GM12878 (cell line): ENCODE results near the gene KIAA0319L. TPM values are rescaled to one million over a fixed set of nuclear protein-coding genes. Genes with fewer than 3 reads are reported as not detected.

Experiments
- ATAC-seq: fragments of 200-7000 bp; cut with Tn5 transposase; 3 replicates; pipeline ENCODE4 v1.9.1; 2020; ENCODE audit warnings: mild to moderate bottlenecking, moderate library complexity
- BruUV-seq: library from RNA; stranded (reverse); fragments of 400-500 nt; replicated peaks from 2 replicates; lab custom pipeline; 2021; lab: Mats Ljungman, UMichigan
- CTCF ChIA-PET: fragments of 300-600 bp; sonication (Branson Sonifier 250); formaldehyde crosslinking; extraction: SDS; loops from one replicate; lab custom pipeline; 2021; ENCODE audit warnings: inconsistent platforms; lab: Yijun Ruan, JAX
- POLR2A ChIA-PET: fragments of 350-600 bp; formaldehyde crosslinking; extraction: SDS; loops from one replicate; lab custom pipeline; 2021; ENCODE audit warnings: inconsistent platforms; lab: Charles Lee
- RAD21 ChIA-PET: fragments of 300-600 bp; sonication (Branson Sonifier 250); formaldehyde crosslinking; loops from one replicate; lab custom pipeline; 2023; ENCODE audit warnings: antibody characterized with exemption; ENCODE audit not compliant: unreplicated experiment; lab: Charles Lee
- SMC1A ChIA-PET: fragments of 300-600 bp; sonication (Branson Sonifier 250); formaldehyde crosslinking; loops from one replicate; lab custom pipeline; 2023; ENCODE audit not compliant: unreplicated experiment, uncharacterized antibody; lab: Charles Lee
- DNase-seq: peaks from one replicate; pipeline ENCODE4 v3.0.0-alpha.2; 2011; ENCODE audit warnings: low read depth, low spot score
- FAIRE-seq: peaks from 3 replicates; lab custom pipeline; 2011; peaks lifted over from hg19 to GRCh38; lab: Jason Lieb, UNC
- H2AFZ ChIP-seq: 2 replicates; pipeline ENCODE4 v1.6.0; 2011; ENCODE audit warnings: low read depth, low read length, control low read depth; ENCODE audit not compliant: control insufficient read depth
- H3K27ac ChIP-seq: 2 replicates; pipeline ENCODE4 v1.5.1; 2011; ENCODE audit warnings: control low read depth; ENCODE audit not compliant: control insufficient read depth, insufficient read depth
- H3K27me3 ChIP-seq, 2 experiments: replicated peaks in 1 of 2; 2 replicates each; pipeline versions ENCODE4 v1.6.0 to v1.6.1; 2011; ENCODE audit warnings: low read length in 1 of 2; ENCODE audit not compliant: control insufficient read depth in 2 of 2, insufficient read depth in 2 of 2
- H3K36me3 ChIP-seq, 2 experiments: 2 replicates each; pipeline ENCODE4 v1.5.1; 2011; ENCODE audit warnings: low read length in 1 of 2; ENCODE audit not compliant: control insufficient read depth in 2 of 2, insufficient read depth in 2 of 2
- H3K4me1 ChIP-seq: 2 replicates; pipeline ENCODE4 v1.6.1; 2011; ENCODE audit warnings: mild to moderate bottlenecking, low read length, moderate library complexity, mixed read lengths; ENCODE audit not compliant: control insufficient read depth, insufficient read depth
- H3K4me2 ChIP-seq: 2 replicates; pipeline ENCODE4 v1.6.0; 2011; ENCODE audit warnings: control low read depth; ENCODE audit not compliant: control insufficient read depth, insufficient read depth
- H3K4me3 ChIP-seq: fragments of 200-600 bp; sonication (generic); 2 replicates; pipeline ENCODE4 v1.5.1; 2016
- H3K79me2 ChIP-seq: 2 replicates; pipeline ENCODE4 v1.6.0; 2011; ENCODE audit warnings: low read length; ENCODE audit not compliant: control insufficient read depth, insufficient read depth
- H3K9ac ChIP-seq: 2 replicates; pipeline ENCODE4 v1.8.0; 2011; ENCODE audit warnings: low read length, control low read depth, mixed read lengths; ENCODE audit not compliant: control insufficient read depth, insufficient read depth
- H3K9me3 ChIP-seq: replicated peaks from 3 replicates; pipeline ENCODE4 v1.5.1; 2011; ENCODE audit warnings: mild to moderate bottlenecking, low read length; ENCODE audit not compliant: control insufficient read depth, insufficient read depth
- H4K20me1 ChIP-seq: 2 replicates; pipeline ENCODE4 v1.6.0; 2011; ENCODE audit not compliant: control insufficient read depth, insufficient read depth
- BHLHE40 ChIP-seq, 2 experiments: fragments of 450-650 bp in 1 of 2; IDR thresholded peaks; 2 replicates each; pipeline ENCODE4 v1.6.1; 2011 to 2017; ENCODE audit warnings: low read depth in 2 of 2, borderline replicate concordance in 1 of 2, improper control_type of control experiment in 1 of 2, low read length in 1 of 2, mild to moderate bottlenecking in 1 of 2
- CHD2 ChIP-seq: IDR thresholded peaks from 2 replicates; pipeline ENCODE4 v1.6.1; 2011; ENCODE audit warnings: low read depth, low read length, improper control_type of control experiment, borderline replicate concordance
- DPF2 ChIP-seq: fragments of 450-650 bp; IDR thresholded peaks from 2 replicates; pipeline ENCODE4 v1.6.1; 2017; ENCODE audit warnings: mild to moderate bottlenecking
- EZH2 ChIP-seq: IDR thresholded peaks from 2 replicates; pipeline ENCODE4 v1.6.1; 2012; ENCODE audit warnings: low read depth, mild to moderate bottlenecking, control low read depth, inconsistent platforms, low read length, borderline replicate concordance; ENCODE audit not compliant: control insufficient read depth
- FOXM1 ChIP-seq: IDR thresholded peaks from 2 replicates; pipeline ENCODE4 v1.6.1; 2012; ENCODE audit warnings: low read depth, mild to moderate bottlenecking, inconsistent platforms, low read length, moderate library complexity
- JUNB ChIP-seq: IDR thresholded peaks from 2 replicates; pipeline ENCODE4 v1.6.1; 2016; ENCODE audit warnings: antibody characterized with exemption, mild to moderate bottlenecking
- KLF5 ChIP-seq: fragments of 450-650 bp; IDR thresholded peaks from 2 replicates; pipeline ENCODE4 v1.6.1; 2014; ENCODE audit warnings: mild to moderate bottlenecking; ENCODE audit not compliant: partially characterized antibody
- NFYB ChIP-seq: IDR thresholded peaks from 2 replicates; pipeline ENCODE4 v1.6.1; 2011; ENCODE audit warnings: low read depth, mild to moderate bottlenecking, low read length, improper control_type of control experiment, moderate library complexity; ENCODE audit not compliant: insufficient read depth
- PAX5 ChIP-seq: IDR thresholded peaks from 2 replicates; pipeline ENCODE4 v1.6.1; 2011; ENCODE audit warnings: low read depth, low read length, borderline replicate concordance
- SPI1 ChIP-seq: IDR thresholded peaks from 2 replicates; pipeline ENCODE4 v1.6.1; 2011; ENCODE audit warnings: low read depth, mild to moderate bottlenecking, low read length, moderate library complexity, borderline replicate concordance; ENCODE audit not compliant: insufficient read depth
- ZNF274 ChIP-seq: IDR thresholded peaks from one replicate; pipeline ENCODE4 v1.8.0; 2011; ENCODE audit not compliant: insufficient read length, insufficient read depth
- WGBS: methylation state at CpG from one replicate; pipeline ENCODE4 v1.1.6; 2016; ENCODE audit warnings: low lambda C conversion rate; ENCODE audit not compliant: insufficient replicate concordance, insufficient coverage; ENCODE audit errors: missing lambda C conversion rate; 5-methylcytosine and 5-hydroxymethylcytosine counted together
- in situ Hi-C: fragments of 300-500 bp; cut with MboI; formaldehyde crosslinking; loops from 9 replicates; pipeline ENCODE4 v1.14.3; 2018; ENCODE audit warnings: mixed read lengths
- intact Hi-C: fragments of 100-400 bp; cut with micrococcal nuclease; formaldehyde crosslinking; loops from one replicate; pipeline ENCODE4 v1.14.2; 2022; ENCODE audit not compliant: unreplicated experiment
- polyA plus RNA-seq, 11 experiments: library from polyadenylated mRNA; depleted of rRNA in 4 of 11; unstranded in 6 of 11; stranded (reverse) in 5 of 11; fragments of >200 nt; fragmentation: Nextera tagmentation in 4 of 11; fragmentation: Illumina TruSeq in 1 of 11; extraction: Ambion mirVana in 4 of 11; extraction: Trizol in 1 of 11; gene quantifications; 1 replicate in 1 of 11; 2 replicates in 10 of 11; pipeline versions ENCODE4 v1.2.1 to v1.2.3, GENCODE V29; 2011 to 2016; ENCODE audit warnings: inconsistent platforms in 2 of 11, missing spikeins in 2 of 11, low read depth in 1 of 11
- total RNA-seq, 4 experiments: library from RNA; depleted of rRNA in 3 of 4; stranded (reverse); fragments of >200 nt in 3 of 4; fragmentation: Illumina TruSeq in 1 of 4; extraction: Trizol in 1 of 4; gene quantifications; 2 replicates each; pipeline versions ENCODE4 v1.2.1 to v1.2.3, GENCODE V29; 2013 to 2021
- TF ChIP-seq, protein P1 (sequence below): fragments of 150-350 bp; IDR thresholded peaks from 2 replicates; pipeline ENCODE4 v1.6.1; 2016; ENCODE audit warnings: low read depth, low read length
- TF ChIP-seq, protein P2 (sequence below): fragments of 450-650 bp; IDR thresholded peaks from 2 replicates; pipeline ENCODE4 v1.6.1; 2014; ENCODE audit warnings: mild to moderate bottlenecking

Gene KIAA0319L
- total and polyA plus RNA-seq, 10 of the 15 experiments (the other 5 are each of a cell fraction or from before 2014, with no cell fraction given): 2.6 to 57.8 (median 25.4) TPM

DNA sequence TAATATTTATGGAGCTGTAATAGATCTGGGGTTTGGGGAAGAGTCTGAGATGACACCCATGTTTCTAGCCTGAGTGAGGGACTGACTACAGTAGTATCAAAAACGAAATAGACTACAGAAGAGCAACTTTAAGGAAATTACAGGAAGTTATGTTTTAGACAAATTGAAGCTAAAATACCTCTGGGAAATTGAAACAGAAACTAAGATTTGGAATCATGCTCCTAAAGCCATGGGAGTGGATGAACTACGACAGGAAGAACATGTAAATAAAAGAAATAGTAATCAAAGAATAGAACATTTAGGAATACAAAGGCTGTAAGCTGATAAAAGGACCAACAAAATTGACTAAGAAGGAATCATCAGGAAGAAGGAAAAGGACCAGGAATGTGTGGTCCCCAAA lies 68.9 kb downstream of the KIAA0319L start (continued):
- TF ChIP-seq, protein P1, sequence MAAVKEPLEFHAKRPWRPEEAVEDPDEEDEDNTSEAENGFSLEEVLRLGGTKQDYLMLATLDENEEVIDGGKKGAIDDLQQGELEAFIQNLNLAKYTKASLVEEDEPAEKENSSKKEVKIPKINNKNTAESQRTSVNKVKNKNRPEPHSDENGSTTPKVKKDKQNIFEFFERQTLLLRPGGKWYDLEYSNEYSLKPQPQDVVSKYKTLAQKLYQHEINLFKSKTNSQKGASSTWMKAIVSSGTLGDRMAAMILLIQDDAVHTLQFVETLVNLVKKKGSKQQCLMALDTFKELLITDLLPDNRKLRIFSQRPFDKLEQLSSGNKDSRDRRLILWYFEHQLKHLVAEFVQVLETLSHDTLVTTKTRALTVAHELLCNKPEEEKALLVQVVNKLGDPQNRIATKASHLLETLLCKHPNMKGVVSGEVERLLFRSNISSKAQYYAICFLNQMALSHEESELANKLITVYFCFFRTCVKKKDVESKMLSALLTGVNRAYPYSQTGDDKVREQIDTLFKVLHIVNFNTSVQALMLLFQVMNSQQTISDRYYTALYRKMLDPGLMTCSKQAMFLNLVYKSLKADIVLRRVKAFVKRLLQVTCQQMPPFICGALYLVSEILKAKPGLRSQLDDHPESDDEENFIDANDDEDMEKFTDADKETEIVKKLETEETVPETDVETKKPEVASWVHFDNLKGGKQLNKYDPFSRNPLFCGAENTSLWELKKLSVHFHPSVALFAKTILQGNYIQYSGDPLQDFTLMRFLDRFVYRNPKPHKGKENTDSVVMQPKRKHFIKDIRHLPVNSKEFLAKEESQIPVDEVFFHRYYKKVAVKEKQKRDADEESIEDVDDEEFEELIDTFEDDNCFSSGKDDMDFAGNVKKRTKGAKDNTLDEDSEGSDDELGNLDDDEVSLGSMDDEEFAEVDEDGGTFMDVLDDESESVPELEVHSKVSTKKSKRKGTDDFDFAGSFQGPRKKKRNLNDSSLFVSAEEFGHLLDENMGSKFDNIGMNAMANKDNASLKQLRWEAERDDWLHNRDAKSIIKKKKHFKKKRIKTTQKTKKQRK: no peak
- TF ChIP-seq, all 136 proteins: peak for 0

DNA sequence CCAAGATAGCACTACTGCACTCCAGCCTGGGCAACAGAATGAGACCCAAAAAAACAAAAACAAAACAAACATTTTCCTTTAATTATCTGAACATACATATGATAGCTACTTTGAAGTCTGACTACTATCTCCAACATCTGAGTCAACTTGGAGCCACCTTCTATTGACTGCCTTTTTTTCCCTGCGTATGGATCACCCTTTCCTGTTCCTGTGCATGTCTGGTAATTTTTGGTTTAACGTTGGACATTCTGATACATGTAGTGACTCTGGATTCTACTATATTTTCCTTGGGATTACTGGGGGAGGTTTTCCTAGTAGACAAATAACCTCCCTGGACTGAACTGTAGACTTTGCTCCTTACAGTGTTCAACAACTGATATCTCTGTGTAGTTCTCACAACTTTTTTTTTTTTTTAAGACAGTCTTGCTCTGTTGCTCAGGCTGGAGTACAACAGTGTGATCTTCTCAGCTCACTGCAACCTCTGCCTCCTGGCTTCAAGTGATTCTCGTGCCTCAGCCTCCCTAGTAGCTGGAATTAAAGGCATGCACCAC lies 70.3 kb downstream of the KIAA0319L start:
- no peak for FAIRE-seq
- BruUV-seq: no TSS peak

More for the DNA sequence above, 70.3 kb downstream of the KIAA0319L start:
- Histone ChIP-seq H3K27me3 (no peaks in the 10 kb centered on the region), H4K20me1 (no peaks in the 10 kb centered on the region), H3K4me2 (no peak overlapping the region), H3K9ac (no peak overlapping the region), H3K36me3 (no peaks in the 10 kb centered on the region; a peak in 1 of 4 replicates), H3K9me3 (peaks cover 12% of the 10 kb centered on the region), H3K79me2 (no peaks in the 10 kb centered on the region), H3K4me1 (0 out of 2 replicates have a peak, but pooled peaks cover 3% of the 10 kb centered on the region), H3K27ac (no peak overlapping the region), H2AFZ (no peak overlapping the region), H3K4me3 (no peak overlapping the region)
- DNase-seq (no peak), ATAC-seq (no peak)
- SMC1A ChIA-PET: interaction anchor here (0.9 to 3.2 kb wide), 3 partner anchors 13 to 150 kb away, joined by 3 to 12 read pairs (median 11); no protein-coding TSS in a partner anchor
- TF ChIP-seq PAX5: no peak
- no peak for TF ChIP-seq ZNF274
- TF ChIP-seq BHLHE40 (IDR thresholded peaks at IDR 0.05; ENCODE audit: borderline replicate concordance in 1 of 2, low read depth in 2 of 2, low read length in 1 of 2): no peak
- TF ChIP-seq SPI1: no peak
- no peak for TF ChIP-seq DPF2
- TF ChIP-seq JUNB: no peak
- no peak for TF ChIP-seq FOXM1
- no peak for TF ChIP-seq CHD2
- TF ChIP-seq KLF5: no peak
- TF ChIP-seq, protein P2, sequence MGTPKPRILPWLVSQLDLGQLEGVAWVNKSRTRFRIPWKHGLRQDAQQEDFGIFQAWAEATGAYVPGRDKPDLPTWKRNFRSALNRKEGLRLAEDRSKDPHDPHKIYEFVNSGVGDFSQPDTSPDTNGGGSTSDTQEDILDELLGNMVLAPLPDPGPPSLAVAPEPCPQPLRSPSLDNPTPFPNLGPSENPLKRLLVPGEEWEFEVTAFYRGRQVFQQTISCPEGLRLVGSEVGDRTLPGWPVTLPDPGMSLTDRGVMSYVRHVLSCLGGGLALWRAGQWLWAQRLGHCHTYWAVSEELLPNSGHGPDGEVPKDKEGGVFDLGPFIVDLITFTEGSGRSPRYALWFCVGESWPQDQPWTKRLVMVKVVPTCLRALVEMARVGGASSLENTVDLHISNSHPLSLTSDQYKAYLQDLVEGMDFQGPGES: no peak
- no peak for TF ChIP-seq NFYB
- no peak for TF ChIP-seq EZH2
- POLR2A ChIA-PET: interaction anchor here (0.7 to 1.0 kb wide), 4 partner anchors 13 to 51 kb away, joined by 3 to 5 read pairs (median 3); no protein-coding TSS in a partner anchor
- intact Hi-C loops (no loop called here), in situ Hi-C loops (no loop called here)
- RAD21 ChIA-PET: interaction anchor here (1.0 kb wide), 1 partner anchor 36 kb away, joined by 4 read pairs; no protein-coding TSS in a partner anchor
- CTCF ChIA-PET: interaction anchor here (0.6 to 1.1 kb wide), 2 partner anchors 11 to 22 kb away, joined by 3 to 4 read pairs; no protein-coding TSS in a partner anchor
- WGBS: 93% methylated on average over 3 of the region's 3 CpGs
